ENCODE measurements around the gene RASAL3.

RASAL3 gene

DNA sequence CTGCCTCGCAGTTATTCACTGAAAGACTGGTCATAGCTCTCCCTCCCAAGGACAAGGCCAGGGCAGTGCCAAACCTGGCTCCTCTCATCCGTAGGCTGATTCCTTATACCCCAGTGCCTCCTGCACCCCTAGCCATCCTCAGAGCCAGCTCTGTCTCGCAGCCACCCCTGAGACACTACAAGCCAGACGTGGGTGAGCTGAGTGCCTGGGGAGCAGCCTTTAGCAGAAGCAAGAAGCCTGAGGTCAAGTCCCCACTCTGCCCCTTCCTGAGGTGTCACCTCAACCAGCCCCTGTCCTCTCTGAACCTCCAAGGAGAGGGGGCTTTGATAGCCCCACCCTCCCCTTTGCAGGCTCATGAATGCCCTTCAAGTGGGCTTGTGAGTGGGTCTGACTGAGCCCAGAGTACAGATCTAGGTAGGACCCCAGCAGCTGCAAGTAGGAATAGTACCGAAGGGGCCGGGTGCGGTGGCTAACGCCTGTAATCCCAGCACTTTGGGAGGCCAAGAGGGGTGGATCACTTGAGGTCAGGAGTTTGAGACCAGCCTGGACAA lies 30.8 kb downstream of the RASAL3 start:
- no peak for TF ChIP-seq ZFX (IDR thresholded peaks at IDR 0.05; ENCODE audit: borderline replicate concordance)
- H3K27ac ChIP-seq: peak overlapping the region; percentile 66

DNA sequence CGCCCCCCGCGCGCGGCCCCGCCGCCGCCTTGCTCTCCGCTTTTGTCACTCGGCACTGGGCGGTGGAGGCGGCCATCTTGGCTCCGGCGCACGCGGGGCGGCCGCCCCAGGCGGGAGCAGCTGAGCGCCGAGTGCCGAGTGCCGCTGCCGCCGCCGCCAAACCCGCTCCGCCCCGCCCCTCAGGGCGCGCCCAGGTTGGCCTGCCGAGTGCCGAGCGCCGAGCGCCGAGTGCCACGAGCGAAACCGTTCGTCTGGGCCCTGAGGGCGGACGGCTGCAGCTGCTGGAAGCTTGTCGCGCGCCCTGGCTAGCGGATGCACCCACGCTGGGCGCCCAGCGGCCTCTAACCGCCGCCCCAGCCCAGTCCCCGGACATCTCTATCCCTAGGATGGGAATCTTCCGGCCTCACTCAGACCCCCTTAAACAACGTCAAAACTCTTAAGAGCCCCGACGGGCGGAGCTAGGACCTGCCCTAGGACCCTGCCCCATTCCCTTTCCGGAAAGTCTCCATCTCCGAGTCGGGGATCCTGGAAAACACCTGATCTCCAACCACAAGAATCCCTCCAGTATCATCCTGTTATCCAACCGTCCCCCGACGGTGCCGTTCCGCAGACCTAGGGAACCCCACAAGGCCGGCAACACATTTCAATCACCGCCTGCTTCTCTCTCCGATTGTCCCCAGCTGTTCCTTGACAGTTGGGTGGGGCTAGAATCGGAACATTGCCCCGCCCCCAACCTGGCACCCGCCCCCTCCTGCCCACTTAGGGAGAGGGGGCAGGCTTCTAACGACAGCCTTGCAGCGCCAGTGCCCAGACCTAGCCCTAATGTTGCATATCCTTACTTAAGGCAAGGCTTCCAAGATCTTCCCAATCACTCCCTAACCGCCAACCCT lies 31.5 kb downstream of the RASAL3 start:
- TF ChIP-seq, protein P1, sequence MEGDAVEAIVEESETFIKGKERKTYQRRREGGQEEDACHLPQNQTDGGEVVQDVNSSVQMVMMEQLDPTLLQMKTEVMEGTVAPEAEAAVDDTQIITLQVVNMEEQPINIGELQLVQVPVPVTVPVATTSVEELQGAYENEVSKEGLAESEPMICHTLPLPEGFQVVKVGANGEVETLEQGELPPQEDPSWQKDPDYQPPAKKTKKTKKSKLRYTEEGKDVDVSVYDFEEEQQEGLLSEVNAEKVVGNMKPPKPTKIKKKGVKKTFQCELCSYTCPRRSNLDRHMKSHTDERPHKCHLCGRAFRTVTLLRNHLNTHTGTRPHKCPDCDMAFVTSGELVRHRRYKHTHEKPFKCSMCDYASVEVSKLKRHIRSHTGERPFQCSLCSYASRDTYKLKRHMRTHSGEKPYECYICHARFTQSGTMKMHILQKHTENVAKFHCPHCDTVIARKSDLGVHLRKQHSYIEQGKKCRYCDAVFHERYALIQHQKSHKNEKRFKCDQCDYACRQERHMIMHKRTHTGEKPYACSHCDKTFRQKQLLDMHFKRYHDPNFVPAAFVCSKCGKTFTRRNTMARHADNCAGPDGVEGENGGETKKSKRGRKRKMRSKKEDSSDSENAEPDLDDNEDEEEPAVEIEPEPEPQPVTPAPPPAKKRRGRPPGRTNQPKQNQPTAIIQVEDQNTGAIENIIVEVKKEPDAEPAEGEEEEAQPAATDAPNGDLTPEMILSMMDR (IDR thresholded peaks at IDR 0.05): no peak
- TF ChIP-seq ZFX (IDR thresholded peaks at IDR 0.05; ENCODE audit: borderline replicate concordance): no peak
- peak overlapping the region; percentile 66 for H3K27ac ChIP-seq

DNA sequence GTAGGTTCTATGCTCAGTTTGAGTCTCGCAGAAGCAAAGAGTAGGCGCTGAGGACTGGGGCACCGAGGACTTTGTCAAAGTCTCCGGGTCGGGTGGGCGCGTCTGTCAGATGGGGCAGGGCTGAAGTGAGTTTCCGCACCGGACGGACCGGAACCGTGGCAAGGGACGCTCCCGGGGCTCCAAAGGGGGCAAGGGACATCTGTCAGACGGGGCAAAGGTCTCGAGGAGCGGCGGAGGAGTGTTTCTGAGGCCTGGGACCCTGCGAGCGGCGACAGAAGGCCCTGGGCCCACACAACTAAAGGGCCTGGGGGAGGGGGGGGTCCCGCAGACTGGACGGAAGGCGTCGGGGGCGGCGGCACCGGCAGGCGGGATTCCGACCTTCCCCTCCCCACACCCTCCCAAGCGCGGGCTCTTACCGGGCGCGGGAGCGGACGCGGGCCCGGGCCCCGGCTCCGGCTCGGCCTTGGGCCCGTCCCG lies 32.3 kb downstream of the RASAL3 start:
- peak overlapping the region; percentile 66 for H3K27ac ChIP-seq
- no peak for TF ChIP-seq ZFX (IDR thresholded peaks at IDR 0.05; ENCODE audit: borderline replicate concordance)
- TF ChIP-seq, protein P1 (IDR thresholded peaks at IDR 0.05): no peak

DNA sequence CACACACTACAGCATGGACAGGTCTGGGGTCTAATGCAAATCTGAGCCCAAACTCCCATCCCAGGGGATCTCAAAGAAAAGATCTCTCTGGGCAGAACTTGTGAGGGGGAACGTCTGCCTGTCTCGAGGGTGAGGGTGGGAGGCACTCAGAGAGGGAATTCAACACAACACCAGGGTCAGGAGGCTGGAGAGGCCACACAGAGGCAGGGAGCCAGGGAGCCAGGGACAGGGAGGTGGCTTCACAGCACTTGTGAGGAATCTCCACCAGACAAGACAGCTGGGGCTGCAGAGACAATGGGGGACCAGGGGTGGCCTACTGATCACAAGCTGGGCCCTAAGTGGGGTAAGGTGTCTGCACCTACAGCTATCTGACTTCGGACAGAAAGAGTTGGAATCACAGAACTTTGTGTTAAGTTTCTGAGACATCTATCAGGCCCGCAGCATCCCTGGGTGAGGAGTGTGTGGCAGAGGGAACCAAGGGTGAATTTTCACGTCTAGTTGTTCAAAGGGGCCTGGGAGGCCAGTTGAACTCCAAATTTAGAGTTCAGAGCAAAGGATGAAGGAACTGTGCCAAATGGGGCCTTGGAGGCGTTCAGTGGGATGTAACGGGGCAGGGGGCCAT lies 32.8 kb downstream of the RASAL3 start:
- TF ChIP-seq, protein P1 (IDR thresholded peaks at IDR 0.05): no peak
- no peak for TF ChIP-seq ZFX (IDR thresholded peaks at IDR 0.05; ENCODE audit: borderline replicate concordance)
- H3K27ac ChIP-seq: peak overlapping the region; percentile 66

DNA sequence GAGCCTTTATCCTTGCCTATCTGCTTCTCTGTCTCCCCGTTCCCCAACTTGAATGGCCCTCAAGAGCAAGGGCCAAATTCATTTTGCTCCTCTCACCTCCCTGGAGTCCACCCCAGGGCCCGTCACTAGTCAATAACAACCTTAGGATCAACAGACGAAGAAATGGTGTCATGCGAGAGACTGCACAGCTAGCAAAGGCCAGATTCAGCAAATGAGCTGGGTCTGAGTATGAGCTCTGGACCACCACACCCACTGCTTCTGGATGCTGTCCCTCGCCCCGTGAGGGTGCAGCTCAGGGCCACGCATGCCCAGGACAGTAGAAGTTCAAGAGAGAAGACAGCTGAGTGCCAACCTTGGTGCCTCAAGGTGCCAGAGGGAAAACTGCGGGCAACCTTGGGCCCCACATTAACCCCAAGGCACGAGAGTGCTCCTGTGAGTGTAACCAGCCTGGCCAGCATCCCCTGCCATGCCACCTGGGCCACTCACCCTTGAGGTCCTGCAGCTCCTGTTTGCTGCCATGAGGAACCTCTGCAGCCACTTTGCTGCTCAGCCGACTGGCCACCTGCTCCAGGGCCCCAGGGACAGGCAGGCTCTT lies 33.7 kb downstream of the RASAL3 start:
- H3K27ac ChIP-seq: no peak overlapping the region
- TF ChIP-seq, protein P1 (IDR thresholded peaks at IDR 0.05): no peak
- no peak for TF ChIP-seq ZFX (IDR thresholded peaks at IDR 0.05; ENCODE audit: borderline replicate concordance)

DNA sequence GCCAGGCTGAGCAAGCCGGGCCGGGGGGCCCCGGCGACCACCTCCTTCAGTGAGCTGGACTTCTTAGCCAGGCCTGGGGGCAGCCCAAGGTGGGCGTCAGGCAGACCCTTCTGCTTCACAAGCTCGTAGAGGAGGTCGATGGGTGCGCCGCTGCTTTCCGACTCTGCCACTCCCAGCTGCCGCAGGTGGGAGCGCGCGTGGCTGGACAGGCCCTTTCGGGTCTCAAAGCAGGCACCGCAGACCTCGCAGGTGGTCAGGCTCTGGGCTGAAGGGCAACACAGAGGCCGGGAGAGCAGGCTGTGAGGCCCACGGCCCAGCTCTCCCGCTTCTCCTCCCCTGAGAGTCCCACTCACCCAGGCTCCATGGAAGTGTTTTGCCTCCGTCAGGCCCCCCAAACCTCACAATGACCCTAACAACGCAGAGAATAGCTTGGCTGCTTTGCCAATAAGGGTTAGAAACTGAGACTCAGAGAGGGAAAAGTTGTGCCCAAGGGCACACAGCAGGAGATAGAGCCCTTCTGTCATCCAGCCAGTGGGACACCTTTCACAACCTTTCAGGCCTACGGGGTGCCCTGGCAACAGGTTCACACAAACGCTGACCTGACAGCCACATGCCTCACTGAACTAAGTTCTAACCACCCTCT lies 34.4 kb downstream of the RASAL3 start:
- no peak for TF ChIP-seq ZFX (IDR thresholded peaks at IDR 0.05; ENCODE audit: borderline replicate concordance)
- TF ChIP-seq, protein P1 (IDR thresholded peaks at IDR 0.05): no peak

More for the DNA sequence above, 34.4 kb downstream of the RASAL3 start:
- no peak overlapping the region for H3K27ac ChIP-seq
